Activated effector memory CD4-positive, alpha-beta T cell treated with Interleukin-2 at 50 U/mL for 16 hours (primary cell): ENCODE measurements around the gene PIK3CB.
"Not testable (repeated sequence)": the region's sequence is repeated elsewhere in the genome, so short reads cannot be mapped to it uniquely, and the experiment has no call there.

ENCODE experiments used
- DNase-seq: peaks from one replicate; pipeline ENCODE4 v3.0.0-alpha.2; 2020

Gene PIK3CB

DNA sequence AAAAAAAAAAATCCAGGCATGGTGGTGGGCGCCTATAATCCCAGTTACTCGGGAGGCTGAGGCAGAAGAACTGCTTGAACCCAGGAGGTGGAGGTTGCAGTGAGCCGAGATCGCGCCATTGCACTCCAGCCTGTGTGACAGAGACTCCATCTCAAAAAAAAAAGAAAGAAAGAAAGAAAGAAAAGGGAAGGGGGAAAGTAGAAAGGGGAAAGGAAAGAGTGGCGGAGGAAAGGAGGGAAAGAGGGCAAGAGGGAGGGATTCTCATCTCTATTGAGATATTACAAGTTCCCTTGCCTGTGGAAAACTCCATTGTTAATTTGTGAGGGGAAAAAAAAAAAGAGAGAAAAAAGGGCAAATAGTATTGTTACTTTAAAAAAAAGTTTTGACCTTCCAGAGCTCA, 32.5 kb downstream of the PIK3CB start:
- DNase-seq = not testable (repeated sequence)

DNA sequence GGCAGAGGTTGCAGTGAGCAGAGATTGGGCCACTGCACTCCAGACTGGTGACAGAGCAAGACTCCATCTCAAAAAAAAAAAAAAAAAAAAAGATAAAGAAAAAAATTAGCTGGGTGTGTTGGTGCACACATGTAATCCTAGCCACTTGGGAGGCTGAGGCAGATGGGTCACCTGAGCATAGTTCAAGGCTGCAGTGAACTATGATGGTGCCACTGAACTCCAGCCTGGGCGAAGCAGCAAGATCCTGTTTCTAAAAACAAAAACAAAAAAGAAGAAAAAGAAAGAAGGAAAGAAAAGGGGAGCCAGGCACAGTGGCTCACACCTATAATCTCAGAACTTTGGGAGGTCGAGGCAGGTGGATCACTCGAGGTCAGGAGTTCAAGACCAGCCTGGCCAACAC, 32.9 kb downstream of the PIK3CB start:
- no peak for DNase-seq

DNA sequence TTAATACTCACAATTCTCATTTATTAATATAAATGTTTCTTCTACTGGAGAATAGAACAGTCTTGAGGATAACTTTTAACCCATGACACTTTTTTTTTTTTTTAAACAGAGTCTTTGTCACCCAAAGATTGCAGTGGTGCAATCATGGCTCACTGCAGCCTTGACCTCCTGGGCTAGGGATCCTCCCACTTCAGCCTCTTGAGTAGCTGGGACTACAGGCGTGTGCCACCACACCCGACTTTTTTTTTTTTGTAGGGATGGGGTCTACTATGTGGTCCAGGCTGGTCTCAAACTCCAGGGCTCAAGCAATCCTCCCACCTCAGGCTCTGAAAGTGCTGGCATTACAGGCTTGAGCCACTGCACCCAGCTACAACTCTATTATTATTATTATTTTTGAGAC, 34.5 kb downstream of the PIK3CB start:
- DNase-seq = no peak

DNA sequence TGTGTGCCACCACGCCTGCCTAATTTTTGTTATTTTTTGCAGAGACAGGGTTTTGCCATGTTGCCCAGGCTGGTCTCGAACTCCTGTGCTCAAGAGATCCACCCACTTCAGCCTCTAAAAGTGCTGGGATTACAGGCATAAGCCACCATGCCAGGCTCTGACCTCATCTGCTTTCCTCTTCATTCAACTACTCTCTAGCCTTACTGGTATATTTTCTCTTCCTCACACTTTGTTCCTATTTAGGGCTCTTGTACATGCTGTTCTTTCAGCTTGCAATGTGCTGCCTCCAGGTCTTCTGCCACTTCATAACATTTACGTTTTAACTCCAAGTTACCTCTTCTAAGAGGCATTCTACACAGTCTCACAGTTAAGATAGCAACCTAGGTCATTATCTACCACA, 34.9 kb downstream of the PIK3CB start:
- DNase-seq = no peak

DNA sequence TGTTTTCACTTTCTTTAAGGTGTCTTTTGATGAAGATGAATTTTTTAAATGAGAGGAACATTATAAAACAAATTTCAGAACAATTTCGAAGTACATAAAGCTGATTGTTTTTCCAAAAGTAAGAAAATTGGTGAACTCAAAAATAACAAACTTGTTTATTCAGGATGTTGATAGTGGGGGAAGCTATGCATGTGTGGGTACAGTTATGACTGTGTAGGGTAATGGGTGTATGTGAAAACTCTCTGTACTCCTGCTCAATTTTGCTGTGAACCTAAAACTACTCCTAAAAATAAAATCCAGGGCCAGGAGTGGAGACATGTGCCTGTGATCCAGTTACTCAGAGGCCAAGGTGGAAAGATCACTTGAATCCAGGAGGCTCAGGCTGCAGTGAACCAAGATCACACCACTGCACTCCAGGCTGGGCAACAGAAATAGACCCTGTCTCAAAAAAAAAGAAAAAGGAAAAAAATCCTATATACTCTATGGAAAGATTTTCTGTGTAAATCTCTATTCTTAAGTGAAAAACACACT, 37.2 kb downstream of the PIK3CB start:
- DNase-seq = no peak

DNA sequence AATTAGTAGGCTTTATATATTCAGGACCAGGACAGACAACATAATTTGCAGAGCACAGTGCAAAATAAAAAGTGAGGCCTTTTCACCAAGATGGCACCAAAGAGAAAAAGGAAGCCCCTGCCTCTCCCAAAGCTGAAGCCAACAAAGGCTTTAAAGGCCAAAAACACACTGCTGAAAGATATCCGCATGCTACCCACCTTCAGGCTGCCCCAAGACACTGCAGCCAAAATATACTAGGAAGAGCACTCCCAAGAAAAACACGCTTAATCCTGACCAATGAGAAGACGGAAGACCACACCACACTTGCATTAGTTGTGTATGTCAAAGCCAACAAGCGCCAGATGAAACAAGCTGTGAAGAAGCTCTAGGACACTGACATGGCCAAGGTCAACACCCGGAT, 38.0 kb downstream of the PIK3CB start:
- no peak for DNase-seq

DNA sequence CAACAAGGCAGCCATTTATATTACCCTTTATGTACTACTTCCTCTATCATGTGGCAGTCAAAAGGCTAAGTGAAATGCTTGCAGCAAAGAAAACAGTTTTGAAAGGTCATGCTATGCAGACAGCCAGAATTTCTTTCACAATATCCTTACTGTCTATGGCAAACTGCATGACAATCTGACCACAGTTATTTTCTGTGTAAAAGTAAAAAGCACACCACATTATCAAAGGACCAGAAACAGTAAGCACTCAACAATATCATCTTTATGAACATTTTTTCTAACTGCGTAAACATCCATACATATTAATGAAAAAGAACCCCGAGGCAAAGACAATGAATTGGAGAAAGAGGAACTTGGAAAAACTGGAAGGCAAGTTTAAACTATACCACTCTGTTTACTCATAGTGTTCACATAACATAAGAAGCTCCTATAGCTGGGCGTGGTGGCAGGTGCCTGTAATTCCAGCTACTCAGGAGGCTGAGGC, 47.9 kb downstream of the PIK3CB start:
- no peak for DNase-seq

DNA sequence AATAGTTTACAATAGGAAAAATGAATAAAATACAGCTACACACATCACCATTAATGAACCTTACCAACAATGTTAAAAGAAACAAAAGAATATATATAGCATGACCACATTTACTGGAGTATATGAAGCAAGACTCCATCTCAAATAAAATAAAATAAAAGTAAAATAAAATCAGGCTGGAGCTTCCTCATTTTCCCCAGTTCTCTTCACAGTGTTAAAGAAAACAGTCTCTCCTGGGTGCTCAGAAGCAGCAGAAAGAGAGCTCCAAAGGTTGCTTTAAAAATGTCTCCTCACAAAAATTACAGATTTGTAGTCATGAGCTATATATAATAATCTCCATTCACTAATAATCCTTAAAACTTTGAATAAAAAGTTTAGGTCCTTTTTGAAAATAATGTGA, 48.8 kb downstream of the PIK3CB start:
- no peak for DNase-seq

DNA sequence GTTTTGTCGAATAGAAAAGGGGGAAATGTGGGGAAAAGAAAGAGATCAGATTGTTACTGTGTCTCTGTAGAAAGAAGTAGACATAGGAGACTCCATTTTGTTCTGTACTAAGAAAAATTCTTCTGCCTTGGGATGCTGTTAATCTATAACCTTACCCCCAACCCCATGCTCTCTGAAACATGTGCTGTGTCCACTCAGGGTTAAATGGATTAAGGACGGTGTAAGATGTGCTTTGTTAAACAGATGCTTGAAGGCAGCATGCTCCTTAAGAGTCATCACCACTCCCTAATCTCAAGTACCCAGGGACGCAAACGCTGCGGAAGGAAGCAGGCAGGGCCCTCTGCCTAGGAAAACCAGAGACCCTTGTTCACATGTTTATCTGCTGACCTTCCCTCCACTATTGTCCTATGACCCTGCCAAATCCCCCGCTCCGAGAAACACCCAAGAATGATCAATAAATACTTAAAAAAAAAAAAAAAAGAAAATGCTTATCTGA, 49.3 kb downstream of the PIK3CB start:
- not testable (repeated sequence) for DNase-seq

DNA sequence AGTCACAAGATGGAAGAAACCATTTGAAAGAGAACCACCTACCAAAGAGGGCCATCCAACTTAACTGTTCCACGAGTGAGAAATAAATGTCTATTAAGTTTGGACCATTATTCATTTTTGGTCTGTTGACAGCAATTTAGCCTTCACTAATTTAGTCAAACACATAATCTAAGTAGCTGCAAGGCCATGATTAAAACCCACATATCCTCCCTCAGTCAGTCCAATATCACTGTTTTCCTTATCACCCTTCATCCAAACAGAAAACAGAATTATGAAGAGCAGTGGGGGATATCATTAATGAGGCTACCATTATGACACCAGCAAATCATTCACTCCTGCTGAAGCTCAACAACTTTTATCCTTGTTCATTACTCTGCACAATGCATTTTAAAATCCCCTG, 52.0 kb downstream of the PIK3CB start:
- no peak for DNase-seq

DNA sequence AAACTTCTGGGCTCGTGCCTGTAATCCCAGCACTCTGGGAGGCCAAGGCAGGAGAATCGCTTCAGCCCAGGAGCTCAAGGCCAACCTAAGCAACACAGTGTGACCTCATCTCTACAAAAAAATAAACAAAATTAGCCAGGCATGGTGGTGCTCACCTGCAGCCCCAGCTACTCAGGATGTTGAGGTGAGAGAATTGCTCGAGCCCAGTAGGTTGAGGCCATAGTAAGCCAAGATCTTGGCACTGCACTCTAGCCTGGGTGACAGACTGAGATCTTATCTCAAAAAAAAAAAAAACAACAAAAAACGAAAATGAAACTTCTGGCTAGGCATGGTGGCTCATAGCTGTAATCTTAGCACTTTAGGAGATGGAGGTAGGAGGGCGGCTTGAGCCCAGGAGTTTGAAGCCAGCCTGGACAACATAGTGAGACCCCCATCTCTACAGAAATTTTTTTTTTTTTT, 53.7 kb downstream of the PIK3CB start:
- DNase-seq = peak; percentile 50

DNA sequence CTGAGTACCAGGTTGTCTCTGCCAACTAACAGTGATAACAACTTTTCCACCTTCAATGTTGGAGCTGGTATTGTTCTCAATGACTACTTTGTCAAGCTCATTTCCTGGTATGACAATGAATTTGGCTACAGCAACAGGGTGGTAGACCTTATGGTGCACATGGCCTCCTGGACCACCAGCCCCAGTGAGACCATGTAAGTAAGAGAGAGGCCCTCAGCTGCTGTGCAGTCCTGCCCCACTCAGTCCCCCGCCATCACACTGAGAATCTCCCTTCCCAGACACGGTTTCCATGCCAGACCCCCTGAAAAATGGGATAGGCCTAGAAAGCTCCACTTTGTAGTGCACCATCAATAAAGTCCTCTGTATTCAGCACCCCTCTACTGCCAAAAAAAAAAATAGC, 56.1 kb downstream of the PIK3CB start:
- no peak for DNase-seq

DNA sequence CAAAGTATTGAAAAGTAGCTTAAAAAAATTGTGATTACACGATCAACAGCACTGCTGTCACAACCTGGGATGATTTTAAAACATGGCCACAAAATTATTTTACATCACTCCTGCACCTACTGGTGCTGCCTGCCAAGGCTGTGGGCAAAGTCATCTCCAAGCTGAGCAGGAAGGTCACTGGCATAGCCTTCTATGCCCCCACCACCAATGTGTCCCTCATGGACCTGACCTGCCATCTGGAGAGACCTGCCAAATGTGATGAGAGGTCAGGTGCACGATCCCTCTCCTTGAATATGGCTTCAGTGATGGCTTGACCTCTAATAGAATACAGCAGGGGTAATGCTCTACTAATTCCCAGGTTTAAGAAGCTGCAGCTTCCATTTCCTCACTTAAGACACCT, 57.8 kb downstream of the PIK3CB start:
- DNase-seq = no peak

DNA sequence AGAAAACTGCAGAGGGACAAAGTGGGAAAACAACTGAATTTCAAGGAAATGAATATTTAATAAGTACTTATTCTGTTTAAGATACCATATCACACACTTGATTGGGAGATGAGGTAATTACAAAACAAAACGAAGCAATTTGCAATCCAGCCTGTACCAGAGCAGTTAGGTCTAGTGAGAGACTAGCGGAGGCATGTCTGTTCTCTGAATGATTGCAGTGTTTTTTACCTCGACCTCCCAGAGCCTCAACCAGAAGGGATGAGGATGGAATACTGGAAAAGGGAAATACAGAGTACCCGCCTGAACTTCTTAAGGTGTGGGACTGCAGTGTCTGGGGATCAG, 59.5 kb downstream of the PIK3CB start:
- DNase-seq = no peak

DNA sequence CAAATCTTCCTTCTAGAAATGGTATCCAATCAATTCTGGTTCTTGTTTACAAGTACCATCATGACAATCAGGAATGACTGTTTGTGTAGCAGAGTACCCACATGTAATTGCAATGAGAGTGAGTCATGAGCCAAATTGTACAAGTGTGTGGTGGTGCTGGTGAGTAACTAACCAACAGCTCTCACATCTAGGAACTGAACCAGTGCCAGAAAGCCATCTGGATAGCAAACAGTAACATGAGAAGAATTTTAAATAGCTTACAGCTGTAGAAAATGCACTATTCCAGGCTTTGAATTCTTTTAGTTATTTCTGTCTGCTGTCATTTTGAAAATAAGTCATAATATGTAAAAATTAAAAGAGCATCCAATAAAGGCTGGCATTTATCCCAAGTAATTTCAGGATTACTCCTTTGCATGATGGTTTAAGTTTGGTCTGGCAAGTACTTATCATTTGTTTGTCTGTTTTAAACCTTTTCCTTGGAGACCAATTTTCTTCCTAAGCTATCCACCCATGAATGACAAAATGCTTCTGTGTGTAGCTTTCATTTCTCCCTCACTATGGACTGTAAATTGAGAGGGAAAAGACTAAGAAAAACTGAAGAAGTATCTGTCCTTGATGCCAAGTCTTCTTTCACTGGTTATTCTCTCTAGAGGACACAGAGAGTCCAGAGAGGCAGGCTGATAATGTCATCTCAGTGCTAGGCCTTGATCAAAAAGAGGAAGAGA, 60.0 kb downstream of the PIK3CB start:
- DNase-seq = no peak

DNA sequence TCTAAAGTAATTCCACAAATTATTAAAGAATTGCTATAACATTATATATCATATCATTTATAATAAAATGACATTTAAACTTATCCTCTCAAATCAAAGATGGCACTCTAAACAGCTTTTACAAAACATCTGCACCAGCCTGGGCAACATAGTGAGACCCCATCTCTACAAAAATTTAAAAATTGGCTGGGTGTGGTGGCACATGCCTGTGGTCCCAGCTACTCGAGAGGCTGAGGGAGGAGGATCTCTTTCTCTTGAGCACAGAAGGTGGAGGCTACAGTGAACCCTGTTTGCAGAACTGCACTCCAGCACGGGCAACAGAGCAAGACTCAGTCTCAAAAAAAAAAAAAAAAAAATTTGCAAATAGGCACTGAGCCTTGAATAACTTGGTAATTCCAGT, 63.1 kb downstream of the PIK3CB start:
- DNase-seq = no peak

DNA sequence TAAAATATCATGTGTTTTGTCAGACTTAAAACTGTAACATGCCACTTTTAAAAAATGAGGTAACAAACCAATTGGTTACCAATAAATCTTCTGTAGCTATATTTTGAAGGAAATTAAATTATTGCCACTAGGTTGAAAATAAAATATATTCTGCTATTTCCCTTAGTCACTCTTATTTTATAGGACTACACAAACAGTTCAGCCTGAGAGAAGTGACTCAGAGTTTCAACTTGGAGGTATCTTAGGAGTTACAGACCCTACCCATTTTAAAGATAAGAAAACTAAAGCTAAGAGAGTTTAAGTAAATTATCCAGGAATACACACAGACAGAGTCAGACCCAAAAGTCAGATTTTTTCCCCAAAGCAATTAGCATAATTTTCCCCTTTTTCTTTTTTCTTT, 65.1 kb downstream of the PIK3CB start:
- DNase-seq = no peak

DNA sequence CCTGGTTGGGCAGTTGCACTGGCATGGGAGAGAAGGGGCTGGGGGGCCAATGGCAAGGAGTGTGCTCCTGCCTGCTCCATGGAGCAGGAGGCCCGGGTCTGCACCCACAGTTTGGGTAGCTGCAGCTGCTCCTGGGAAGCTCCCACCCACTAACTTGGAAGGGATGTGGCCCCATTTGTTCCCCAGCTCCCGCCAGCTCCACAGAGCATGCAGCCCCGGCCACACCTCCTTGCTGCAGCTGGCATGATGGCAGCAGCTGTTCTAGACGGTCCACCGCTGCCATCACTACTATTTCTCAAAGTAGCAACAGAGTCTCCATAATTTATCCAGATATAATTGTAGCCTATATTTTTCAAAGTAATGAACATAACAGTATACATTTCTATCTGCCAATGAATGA, 65.8 kb downstream of the PIK3CB start:
- no peak for DNase-seq

DNA sequence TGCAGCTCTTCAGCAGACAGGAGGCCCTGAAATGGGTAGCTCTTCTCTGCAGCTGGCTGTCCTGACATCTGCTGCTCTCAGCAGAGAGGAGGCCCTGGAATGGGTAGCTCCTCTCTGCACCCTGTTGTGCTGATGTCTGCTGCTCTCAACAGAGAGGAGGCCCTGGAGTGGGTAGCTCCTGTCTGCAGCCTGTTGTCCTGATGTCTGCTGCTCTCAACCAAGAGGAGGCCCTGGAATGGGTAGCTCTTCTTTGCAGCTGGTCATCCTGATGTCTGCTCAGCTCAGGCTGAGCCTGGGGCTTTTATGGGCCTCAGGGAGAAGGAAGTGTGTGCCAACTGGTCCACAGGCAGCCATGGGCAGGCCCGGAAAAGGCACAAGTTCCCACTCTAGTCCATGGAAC, 66.6 kb downstream of the PIK3CB start:
- no peak for DNase-seq

DNA sequence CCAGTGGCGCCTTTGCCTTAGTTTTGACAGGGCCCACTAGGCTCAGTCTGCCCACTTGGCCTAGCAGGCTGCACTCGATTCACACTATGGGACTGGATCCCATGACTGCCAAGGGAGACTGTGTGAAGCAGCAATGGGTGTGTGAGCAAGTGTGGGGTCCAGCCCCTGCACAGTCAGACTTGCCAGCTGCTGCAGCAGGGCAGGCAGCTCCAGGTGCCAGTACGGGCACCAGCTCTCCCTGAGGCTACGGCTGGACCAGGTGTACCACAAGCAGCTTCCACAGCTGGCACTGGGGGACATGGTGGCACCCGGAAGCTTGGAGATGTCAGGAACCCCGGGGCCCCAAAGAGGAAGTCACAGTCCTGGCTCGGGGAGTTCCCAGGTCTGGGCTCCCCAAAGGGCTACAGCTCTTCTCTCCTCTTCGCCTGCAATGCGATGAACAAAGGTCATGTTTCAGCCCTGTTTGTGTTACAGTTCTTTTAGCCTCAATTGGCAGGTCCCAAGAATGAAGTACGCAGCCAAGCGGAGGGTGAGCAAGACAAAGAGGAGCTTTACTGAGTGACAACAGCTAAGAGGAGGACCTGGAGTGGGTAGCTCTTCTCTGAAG, 67.1 kb downstream of the PIK3CB start:
- DNase-seq = no peak

DNA sequence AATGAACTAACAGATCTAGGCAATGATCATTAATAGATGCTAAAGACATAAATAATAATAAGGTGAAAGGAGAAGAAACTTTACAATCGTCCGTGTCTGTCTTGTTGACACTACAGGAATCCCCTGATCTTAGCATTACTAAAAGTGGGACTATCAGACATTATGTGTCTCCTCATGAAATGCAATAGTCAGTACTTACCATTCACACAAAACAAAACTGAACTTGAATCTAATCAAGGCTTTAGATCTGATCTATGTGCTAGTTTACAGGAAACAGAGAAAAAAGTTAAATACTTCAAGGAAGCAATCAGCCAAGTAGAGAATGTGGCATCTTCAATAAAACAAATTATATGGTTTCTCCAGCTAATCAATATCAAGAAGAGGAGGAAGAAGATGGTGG, 73.7 kb downstream of the PIK3CB start:
- DNase-seq = no peak

DNA sequence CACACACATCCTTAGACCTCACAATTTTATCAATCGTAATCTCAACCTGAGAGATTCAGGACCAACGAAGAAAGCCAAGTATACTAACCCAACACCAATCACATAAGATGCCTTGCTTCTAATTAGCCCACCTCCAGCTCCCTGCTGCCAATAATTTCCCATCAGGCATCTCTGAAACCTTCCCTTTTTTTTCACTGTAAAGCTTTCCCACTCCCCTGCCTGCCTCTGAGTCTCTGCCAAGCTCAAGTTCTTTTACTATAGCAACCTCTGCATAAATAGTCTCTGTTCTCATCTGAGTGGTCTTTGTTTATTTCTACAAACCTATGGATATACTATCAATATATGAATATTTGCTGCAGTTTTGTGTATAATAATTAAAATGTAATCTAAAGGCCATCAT, 86.5 kb downstream of the PIK3CB start:
- DNase-seq = no peak

DNA sequence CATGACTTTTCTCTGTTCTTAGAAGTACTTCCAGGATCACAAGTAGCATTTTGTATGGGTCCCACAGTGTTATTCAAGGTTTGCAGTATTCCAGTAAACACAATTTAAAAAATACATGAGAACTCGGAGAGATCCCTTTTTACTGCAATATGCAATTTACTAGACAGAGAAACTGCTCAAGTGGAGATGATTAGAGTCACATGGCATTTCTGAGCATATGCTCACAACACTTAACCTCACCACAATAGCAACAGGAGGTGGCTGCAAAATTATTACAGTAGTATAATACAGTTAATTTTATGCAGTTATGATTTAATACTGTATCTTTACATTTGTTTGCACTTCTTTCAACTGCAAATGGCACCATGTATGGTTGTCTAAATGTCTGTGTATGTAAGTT, 87.5 kb downstream of the PIK3CB start:
- DNase-seq = no peak

DNA sequence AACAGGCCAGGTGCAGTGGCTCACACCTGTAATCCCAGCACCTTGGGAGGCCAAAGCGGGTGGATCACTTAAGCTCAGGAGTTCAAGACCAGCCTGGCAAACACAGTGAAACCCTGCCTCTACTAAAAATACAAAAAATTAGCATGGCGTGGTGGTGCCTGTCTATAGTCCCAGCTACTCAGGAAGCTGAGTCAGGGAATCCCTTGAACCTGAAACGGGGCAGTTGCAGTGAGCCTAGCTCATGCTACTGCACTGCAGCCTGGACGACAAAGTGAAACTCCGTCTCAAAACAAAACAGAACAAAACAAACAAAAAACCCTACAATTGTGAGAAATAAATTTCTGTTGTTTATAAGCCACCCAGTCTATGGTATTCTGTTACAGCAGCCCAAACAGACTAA, 94.7 kb downstream of the PIK3CB start:
- no peak for DNase-seq

DNA sequence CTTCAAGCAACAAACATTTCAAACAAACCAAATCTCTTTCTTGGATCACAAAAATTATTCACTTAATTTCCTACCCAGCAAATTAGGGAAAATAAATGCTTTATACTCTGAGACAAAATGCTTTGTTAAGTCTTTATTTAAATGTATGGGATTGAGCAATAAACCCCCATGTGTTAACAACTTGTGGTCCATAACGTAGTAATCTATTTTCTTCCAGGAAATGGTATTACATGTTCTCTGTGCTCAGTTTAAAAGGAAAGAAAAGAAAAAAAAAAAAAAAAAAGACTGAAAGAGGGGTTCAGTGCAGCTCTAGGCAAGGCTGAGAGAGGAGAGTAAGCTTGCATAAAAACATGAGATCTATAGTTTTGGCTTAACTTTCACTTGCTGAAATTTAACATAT, 102.3 kb downstream of the PIK3CB start:
- no peak for DNase-seq
